Fibroblast of the aortic adventitia (primary cell): ENCODE data around the gene MIOX. TPM values are rescaled to one million over a fixed set of nuclear protein-coding genes. Genes with fewer than 3 reads are reported as not detected.

Experiments used
- DNase-seq: peaks from one replicate; pipeline ENCODE4 v3.0.0-alpha.2; 2010; ENCODE audit warnings: low read depth
- H3K4me3 ChIP-seq: 2 replicates; pipeline ENCODE4 v1.5.1; 2011; ENCODE audit warnings: low read depth, mild to moderate bottlenecking, control low read depth, low read length, moderate library complexity
- total RNA-seq: library from RNA; depleted of rRNA; stranded (reverse); fragments of >200 nt; gene quantifications from 2 replicates; pipeline ENCODE4 v1.2.3, GENCODE V29; 2012; ENCODE audit warnings: low replicate concordance
- TF ChIP-seq, protein P1 (sequence below): IDR thresholded peaks from 2 replicates; pipeline ENCODE4 v1.5.1; 2011; ENCODE audit warnings: mild to moderate bottlenecking, low read length, control low read depth, inconsistent platforms; ENCODE audit not compliant: insufficient read depth

MIOX gene
- total RNA-seq, 1 donor: not detected

DNA sequence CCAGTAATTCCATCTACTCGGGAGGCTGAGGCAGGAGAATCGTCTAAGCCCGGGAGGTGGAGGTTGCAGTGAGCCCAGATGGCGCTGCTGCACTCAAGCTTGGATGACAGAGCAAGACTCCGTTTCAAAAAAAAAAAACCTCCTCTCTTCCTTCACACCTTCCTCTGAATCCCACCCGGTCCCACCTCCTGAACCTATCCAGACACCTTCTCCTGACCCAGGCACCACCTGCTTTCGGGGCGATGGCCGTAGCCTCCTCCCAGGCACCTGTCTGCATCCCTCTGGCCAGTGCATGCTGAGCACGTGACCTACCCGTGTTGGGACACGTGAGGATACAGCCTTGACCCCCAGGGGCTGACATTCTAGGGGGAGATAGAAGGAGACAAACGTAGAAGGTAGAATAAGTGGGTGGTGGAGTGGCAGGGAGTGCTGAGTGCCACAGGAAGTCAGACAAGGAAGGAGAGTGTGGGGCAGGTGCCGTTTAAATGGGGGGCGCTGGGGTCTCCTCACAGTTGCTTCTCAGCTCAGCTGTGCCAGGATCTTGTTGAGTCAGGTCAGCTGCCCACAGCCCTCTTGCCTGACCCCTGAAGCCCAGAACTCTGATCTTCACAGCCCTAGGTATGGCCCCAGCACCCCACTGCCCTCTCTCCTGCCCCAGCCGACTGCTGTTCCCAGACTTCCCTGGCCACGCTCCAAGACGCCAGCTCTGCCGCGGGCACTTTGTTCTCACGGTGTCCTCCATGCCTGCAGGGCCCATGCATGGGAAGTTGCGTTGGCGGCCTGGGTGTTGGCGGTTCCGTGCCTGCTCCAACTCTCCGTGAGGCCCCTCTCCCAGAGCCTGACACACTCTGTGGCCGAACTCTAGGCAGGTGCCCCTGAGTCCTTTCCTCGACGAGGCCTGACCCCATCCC is 1.2 kb upstream of the MIOX start:
- DNase-seq: no peak
- no peak overlapping the region for H3K4me3 ChIP-seq
- TF ChIP-seq, protein P1, sequence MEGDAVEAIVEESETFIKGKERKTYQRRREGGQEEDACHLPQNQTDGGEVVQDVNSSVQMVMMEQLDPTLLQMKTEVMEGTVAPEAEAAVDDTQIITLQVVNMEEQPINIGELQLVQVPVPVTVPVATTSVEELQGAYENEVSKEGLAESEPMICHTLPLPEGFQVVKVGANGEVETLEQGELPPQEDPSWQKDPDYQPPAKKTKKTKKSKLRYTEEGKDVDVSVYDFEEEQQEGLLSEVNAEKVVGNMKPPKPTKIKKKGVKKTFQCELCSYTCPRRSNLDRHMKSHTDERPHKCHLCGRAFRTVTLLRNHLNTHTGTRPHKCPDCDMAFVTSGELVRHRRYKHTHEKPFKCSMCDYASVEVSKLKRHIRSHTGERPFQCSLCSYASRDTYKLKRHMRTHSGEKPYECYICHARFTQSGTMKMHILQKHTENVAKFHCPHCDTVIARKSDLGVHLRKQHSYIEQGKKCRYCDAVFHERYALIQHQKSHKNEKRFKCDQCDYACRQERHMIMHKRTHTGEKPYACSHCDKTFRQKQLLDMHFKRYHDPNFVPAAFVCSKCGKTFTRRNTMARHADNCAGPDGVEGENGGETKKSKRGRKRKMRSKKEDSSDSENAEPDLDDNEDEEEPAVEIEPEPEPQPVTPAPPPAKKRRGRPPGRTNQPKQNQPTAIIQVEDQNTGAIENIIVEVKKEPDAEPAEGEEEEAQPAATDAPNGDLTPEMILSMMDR: no peak

DNA sequence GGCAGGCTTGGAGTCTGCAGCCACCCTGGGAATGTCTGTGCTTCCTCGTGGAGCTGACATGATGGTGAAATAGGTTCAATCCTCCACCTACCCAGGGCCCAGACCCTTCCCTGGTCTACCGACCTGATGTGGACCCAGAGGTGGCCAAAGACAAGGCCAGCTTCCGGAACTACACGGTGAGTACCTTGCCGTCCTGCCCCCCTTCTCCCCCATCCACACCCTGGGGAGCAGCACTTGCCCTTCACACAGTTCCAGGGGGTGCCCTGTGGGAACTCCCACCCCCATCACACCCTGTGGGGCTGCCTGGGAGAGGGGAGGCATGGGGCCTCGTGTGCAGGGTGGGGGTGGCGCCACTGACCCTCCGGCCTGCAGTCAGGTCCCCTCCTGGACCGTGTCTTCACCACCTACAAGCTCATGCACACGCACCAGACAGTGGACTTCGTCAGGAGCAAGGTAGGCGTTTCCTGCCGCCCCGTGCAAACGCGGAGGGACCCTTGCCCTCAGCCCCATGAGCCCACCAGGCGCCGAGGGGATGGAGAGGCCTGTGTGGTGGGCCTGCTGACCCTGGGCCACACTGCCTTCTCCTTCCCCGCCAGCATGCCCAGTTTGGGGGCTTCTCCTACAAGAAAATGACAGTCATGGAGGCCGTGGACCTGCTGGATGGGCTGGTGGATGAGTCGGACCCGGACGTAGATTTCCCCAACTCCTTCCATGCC is 789 bp downstream of the MIOX start:
- H3K4me3 ChIP-seq: no peak overlapping the region
- TF ChIP-seq, protein P1: no peak
- DNase-seq: no peak

DNA sequence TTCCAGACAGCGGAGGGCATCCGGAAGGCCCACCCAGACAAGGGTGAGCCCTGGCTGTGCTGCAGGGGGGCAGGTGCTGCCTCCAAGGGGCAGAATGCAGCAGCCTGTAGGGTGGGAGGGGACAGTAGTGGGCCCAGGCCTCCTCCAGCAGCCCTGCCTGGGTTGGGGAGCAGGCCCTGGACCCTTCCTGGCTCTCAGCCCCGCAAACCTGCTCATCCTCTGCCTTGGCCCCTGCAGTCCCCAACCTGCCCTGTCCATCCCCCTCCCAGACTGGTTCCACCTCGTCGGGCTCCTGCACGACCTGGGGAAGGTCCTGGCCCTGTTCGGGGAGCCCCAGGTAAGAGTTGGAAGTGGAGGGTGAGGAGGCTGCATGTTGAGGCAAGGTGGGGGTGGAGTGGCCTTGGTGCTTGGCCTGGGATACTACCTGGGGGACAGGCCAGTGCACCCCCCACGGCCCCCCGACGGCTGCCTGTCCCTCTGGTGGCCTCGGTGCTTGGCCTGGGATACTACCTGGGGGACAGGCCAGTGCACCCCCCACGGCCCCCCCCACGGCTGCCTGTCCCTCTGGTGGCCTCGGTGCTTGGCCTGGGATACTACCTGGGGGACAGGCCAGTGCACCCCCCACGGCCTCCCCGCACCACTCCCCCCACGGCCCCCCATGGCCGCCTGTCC is 1.5 kb downstream of the MIOX start:
- H3K4me3 ChIP-seq: no peak overlapping the region
- TF ChIP-seq, protein P1: no peak
- no peak for DNase-seq

DNA sequence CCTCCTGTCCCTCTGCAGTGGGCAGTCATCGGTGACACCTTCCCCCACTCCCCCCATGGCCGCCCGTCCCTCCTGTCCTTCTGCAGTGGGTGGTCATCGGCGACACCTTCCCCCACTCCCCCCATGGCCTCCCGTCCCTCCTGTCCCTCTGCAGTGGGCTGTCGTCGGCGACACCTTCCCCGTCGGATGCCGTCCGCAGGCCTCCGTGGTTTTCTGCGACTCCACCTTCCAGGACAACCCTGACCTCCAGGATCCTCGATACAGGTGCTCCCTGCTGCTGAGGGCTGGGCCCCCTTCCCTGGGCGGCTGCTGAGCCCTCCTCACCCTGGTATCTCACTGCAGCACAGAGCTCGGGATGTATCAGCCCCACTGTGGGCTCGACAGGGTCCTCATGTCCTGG is 2.2 kb downstream of the MIOX start:
- H3K4me3 ChIP-seq: no peak overlapping the region
- TF ChIP-seq, protein P1: no peak
- no peak for DNase-seq

DNA sequence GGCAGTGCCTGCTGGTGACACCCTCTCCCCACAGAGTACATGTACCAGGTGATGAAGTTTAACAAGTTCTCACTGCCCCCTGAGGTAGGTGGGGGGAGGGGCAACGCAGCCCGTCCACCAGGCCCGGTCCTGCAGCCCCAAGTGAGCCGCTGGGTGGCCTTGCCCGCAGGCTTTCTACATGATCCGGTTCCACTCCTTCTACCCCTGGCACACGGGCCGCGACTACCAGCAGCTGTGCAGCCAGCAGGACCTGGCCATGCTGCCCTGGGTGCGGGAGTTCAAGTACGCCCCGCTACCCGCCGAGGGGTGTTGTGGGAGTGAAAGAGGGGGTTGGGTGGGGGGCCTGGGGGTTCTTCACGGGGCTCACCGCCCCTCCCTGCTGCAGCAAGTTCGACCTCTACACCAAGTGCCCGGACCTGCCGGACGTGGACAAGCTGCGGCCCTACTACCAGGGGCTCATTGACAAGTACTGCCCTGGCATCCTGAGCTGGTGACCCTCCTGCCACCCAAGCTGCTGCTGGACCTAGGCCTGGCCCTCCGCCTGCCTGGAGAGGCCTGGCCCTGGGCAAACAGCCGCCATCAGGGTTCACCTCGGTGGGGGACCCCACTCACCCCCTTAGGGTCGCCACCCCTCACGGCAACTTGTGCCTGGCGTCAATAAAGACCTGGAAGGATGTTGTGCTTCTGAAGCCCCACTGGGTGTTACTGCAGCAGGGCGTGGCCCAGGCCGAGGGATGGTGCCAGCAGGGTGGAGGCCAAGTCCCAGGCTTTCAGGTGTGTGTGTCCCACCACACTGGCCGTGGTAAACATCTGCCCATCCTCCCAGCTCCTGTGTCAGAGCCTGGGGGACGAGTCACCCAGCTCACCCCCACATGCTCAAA is 2.9 kb downstream of the MIOX start:
- no peak overlapping the region for H3K4me3 ChIP-seq

More for the DNA sequence above, 2.9 kb downstream of the MIOX start:
- no peak for DNase-seq
- TF ChIP-seq, protein P1: no peak
